G401.6 (cell line): ENCODE results near the gene SURF4.

Experiments
- FAIRE-seq: peaks from 2 replicates; lab custom pipeline; 2012; peaks lifted over from hg19 to GRCh38; lab: Jason Lieb, UNC

The SURF4 gene

DNA sequence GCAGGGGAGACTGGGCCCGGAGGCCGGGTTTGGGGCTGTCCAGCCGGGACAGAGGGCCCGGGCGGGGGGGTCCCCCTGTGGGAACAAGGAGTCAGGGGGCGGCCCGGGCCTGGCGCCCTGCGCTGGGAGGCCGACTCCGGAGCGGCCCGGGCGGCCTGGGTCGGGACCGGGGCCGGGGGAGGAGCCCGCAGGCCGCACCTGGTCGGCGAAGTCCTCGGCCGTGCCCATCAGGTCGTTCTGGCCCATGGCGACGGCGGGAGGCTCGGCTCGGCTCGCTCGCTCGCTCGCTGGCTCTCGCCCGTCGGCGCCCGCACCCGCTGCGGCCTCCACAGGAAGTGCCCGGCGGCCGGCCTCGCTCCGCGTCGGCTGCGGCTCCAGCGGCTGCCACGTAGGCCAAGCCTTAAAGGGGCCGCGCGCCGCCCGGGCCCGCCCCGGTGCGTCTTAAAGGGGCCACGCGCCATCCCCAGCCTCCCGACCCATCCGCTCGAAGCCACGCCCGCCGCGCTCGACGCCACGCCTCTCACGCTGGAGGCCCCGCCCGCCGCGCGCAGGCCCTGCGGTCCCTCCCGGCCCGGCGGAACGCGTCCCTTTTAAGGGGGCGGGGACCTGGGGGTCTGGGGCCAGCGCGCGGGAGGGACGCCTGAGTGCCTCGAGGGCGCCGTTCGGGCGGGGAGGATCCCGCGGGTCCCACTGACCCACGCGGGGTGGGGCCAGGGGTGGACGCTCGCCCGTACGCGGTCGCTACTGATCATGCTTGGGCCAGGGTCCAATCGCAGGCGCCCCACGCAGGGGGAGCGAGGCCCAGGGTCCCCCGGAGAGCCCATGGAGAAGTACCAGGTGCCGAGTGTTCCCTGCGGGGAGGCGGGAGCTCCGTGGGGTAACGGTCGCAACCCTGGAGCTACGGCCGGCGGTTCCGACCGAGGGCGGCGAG, at the start of gene SURF4, which contains the start of gene STKLD1:
SURF4 (minus strand) TSS at position 337 of the 931 bp plus-strand sequence; CDS start at position 246, 91 bp downstream.
STKLD1 (plus strand) TSS at position 643 of the 931 bp plus-strand sequence; CDS start at position 751, 108 bp downstream.
- FAIRE-seq, result no peak

DNA sequence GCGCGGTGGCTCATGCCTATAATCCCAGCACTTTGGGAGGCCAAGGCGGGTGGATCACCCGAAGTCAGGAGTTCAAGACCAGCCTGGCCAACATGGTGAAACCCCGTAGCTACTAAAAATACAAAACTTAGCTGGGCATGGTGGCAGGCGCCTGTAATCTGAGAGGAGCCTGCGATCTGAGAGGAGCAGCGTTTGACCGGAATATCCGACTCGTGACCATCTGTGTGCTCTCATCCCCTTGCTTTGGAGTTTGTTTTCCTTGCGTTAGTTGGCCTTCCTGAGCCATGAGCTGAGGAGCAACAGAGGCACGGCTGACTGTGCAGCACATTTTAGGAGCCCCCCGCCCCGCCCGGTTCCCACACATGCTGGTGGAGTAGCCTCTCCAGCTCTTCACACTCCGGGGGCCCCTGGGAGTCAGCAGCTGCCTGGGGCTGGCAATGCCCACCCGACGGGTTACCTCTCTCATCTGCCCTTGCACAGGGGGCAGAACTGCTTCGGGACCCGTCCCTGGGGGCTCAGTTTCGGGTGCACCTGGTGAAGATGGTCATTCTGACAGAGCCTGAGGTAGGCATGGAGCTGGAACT, 49.3 kb upstream of the SURF4 start:
- FAIRE-seq, result no peak

DNA sequence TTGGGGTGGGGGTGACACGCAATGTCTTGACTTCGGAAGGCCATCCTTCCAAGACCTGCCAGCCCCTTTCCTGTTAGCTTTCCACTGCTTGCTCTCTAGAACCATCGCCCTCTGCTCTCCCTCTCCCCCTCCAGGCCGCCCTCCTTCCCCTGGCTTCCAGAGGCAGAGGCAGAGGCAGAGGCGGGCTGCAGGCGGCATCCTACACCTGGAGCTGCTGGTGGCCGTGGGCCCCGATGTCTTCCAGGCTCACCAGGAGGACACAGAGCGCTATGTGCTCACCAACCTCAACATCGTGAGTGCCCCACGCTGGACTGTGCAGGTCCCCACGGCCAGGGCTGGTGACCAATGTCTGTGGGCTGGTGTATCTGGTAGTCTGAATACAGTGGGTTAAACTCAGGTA, 48.3 kb upstream of the SURF4 start:
- FAIRE-seq, result no peak

DNA sequence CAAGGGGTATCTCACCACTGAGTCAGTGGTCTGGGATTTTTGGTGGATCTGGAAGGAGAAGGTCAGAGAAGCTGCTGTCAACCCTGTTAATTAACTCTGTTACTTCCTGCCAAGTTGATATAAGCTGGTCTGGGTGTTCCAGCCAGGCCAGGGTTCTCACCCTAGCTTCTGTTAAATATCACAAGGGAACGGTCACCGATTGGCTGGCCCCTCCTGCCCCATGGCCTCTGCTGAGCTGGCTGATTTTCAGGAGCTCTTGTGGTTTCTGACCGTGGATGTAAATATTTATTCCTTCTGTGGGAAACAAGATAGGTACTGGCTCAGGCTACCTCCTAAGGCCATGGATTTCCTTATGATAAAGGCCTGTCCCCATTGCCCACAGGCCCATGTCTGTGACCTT, 47.4 kb upstream of the SURF4 start:
- no peak for FAIRE-seq

DNA sequence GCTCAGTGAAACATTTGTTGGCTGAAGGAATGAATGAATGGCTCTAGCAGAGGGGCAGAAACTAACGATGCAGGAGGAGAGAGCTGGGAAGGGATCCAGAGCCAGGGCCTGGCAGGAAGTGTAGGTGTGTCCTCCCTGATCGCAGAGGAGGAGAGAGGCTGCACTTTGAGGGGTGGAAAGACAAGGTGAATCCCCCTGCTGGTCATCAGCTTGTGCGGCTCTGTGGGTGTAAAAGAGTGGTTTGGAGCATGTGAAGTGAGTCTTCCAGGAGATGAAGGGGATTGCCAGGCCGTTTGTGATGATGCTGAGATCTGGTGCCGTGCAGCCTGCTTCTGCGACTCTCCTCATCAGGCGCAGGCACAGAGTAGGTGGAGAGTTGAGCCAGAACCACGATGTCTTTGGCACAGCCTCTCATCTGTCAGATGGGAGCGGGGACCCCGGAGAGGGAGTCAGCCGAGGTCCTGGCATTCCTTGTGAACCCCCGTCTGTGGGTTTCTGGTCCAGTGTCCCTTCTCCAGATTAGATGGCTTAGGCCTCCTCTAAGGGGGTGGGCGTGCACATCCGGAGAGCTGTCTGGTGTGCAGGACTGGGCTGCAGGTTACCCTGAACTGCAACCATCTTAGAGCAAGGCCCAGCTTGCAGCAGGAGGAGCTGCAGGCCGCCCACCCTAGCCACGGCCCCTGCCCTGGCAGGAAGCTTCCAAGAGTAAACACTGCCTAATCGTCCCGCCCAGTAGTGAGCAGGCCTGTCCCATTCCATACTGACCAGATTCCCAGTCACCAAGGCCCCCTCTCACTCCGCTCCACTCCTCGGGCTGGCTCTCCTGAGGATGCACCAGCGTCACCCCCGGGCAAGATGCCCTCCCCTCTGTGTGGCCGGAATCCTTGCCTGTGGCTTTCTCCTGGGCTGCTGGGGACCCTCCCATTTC, 46.0 kb upstream of the SURF4 start, which contains the start of gene ADAMTS13:
ADAMTS13 (plus strand) TSS at position 753 of the 928 bp plus-strand sequence; CDS start at position 830, 77 bp downstream.
- no peak for FAIRE-seq

DNA sequence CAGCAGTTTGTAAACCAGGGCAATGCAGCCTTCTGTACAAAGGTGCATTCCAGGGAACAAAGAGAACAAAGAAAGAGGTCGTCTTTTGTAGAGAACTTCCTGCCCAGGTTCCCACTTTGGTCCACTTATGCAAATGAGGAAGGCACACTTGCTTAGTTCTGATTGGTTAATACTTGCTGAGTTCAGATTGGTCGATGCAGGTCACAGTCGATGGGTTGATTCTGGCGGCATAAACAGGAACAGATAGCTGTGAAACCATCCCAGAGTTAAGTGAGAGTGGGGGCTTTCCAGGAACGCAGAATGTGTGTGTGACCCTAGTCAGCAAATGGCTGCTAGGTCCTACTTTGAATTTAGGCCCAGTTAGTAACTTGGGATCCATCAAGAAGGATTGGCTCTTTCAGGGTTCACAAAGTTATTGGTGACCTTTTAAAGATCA, 44.5 kb upstream of the SURF4 start:
- FAIRE-seq, result no peak

DNA sequence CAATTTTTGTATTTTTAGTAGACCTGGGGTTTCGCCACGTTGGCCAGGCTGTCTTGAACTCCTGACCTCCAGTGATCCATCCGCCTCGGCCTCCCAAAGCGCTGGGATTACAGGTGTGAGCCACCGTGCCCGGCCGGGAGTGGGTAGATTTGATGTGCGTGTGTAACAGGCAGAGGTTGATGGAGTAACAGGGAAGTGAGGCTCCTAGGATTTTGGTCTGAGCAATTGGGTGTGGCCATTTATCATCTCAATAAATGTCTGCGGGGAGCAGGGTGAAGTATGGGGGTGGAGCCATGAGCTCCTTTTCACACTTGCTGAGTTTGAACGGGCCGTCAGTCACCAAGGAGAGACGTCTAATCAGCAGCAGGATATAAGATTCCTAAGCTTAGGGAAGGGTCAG, 43.1 kb upstream of the SURF4 start:
- FAIRE-seq, result no peak

DNA sequence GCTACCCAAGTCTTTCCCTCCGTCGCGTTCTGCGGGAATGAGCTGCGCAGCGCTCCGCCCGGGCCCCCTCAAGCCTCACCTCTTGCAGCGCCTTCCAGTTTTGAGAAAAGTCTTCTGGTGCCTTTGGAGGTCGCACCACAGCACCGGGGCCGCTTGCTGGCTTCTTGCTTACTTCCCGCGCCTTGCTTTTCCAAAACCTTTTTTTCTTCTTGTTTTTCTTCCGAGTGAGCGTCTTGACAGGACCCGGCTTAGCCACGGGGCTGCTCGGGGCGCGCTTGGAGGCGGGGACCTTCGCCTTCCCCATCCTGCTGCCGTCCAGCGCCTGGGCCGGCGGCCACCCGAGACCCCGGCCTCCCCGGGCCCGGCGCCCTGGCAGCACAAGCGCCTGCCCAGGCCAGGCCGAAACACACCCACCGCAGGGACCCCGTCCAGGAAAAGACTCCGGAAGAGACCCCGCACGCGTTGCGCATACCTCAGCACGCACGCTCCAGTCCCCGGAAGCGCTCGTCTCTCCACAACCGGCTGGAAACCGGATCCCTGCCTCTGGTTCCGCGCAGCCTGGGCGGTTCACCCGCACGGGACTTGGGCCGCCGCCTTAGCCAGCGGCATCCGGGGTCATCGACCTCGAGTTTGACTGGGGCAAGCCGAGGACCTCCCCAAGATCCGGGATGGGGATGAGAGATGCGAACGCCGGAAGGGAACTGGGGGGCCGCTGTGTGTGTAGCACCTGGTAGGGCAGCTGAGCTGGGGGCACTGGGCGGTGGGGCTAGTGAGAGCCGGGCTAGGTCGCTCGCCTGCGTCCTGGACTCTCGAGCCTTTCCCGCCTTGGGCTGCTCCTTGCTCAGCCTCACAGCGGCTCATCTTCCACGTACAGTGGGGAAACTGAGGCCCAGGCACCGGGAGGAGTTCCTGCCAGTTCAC, 41.9 kb upstream of the SURF4 start, which contains the start of gene REXO4:
REXO4 (minus strand) TSS at position 470 of the 921 bp plus-strand sequence; CDS start at position 304, 166 bp downstream.
- no peak for FAIRE-seq

DNA sequence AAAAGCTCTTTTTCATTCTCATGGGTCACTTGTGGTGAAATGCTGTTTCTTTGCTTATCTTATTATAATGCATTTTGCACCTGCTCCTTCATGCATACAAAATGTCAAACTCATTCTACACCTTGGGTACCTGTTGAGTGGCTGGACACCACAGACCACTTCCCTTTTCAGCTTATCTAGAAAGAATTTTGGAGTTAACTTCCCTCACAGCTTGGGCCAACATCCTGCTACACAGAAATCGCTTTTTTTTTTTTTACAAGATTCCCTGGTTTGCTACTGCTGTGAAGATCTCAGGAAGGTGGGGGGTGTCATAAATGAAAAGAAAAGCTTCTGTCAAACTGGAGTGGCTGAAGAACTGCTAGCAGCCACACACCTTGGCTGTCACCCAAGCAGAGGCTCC, 39.3 kb upstream of the SURF4 start:
- no peak for FAIRE-seq

DNA sequence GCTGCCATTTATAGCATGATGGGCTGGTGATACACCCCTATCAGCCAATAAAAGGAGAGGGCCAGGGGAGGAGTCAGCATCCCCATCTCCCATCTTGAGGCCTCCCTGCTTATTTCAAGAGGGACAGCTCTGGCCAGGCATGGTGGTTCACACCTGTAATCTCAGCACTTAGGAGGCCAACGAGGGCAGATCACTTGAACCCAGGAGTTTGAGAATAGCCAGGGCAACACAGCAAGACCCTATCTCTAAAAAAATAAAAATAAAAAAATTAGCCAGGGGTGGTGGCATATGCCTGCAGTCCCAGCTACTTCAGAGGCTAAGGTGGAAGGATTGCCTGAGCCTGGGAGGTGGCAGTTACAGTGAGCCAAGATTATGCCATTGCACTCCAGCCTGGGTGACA, 32.2 kb upstream of the SURF4 start:
- FAIRE-seq, result no peak

DNA sequence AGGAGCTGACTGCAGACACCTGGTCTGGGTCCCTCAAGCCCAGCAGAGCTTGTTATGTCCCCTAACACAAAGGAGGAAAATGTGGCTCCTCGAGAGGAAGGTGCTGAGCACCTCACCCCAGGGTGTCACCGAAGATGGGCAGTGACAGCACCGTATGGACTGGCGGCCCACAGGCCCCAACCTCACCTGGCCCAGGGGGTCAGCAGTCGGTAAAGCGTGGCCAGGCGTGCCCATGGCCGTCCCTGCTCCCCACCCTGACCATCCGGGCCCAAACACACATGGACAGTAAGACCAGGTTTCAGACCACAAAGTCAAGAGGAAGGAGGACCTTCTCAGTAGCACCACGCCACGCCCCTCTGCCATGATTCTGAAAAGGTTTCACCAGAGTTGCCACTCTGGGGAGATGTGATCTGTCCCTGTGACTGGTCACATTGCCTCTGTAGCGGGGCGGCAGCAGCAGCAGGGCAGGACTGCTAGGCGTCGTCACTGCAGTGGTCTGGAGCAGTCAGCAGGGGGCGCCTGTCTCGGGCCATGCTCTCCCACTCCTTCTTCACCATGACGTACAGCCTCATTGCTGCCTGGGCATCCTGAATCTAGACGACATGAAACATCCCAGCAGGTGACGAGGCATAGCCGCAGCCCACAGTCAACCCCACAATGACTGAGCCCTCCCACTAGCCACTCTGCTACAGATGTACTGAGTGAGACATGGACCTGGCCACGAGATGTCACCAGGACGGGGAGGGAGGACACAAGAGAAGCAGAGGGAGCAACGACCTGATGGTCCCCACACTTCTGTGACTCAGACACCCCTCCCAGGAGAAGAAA, 30.8 kb upstream of the SURF4 start:
- FAIRE-seq, result no peak

DNA sequence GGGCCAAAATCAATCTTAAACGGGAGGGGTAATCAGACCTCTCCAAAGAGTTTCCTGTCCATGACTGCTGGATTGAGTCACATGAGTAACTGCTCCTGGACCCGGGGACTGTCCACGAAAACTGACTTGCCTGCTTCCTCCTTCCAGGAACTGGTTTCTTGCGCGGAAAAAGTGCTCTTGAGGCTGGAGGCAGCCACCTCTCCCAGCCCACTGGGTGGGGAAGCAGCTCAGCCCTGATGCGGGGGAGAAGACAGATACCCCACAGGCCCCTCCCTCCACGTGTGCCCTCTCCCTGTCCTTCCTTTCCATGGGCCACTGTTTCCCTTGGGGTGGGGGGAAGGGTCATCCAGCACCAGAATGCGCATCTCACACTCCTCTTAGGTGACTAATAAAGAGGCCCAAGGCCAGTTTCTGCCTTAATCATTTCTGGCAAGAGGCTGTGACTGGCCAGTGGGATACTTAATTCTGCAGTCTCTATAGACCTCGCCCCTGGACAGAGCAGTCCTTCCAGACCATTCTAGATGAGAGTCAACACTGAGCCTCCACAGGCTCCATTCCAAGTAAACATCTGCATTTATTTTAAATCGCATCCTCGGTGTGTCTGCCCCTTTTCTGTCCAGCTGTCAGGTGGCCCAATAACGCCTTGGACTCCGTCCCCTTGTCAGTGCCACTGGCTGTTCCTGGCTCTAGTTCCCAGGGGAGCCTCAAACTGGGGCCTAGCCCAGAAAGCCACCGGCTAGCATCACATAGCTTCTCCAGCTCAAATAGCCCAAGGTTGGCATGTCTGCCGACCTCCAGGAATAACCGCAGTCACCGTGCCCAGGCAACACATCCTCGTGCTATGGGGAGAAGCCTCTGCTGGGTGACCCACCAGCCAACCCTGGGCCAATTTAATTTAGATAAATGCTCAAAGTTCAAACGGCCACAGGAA, 29.9 kb upstream of the SURF4 start:
- no peak for FAIRE-seq

DNA sequence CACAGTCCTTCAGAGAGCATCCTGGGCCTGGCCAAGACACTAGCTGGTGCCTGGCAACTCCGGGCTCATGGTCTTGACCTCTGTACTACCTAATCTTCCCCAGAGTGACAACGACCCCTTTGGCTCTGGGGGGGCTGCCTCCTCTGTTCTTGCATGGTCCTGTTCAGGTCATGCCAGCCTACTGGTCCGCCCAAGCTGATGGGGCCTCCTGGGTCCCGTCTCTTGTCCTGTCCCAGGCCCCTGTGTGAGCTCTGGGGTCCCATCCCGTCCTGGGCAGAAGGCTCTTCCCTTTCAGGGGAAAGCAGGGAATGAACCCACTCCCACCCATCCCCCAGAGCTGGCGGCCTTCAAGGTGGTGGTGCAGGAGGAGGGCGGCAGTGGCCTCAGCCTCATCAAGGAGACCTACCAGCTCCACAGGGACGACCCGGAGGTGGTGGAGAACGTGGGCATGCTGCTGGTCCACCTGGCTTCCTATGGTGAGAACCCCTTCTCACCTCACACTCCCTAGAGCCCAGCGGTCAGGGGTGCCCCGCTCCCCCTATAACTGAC, 28.7 kb upstream of the SURF4 start:
- FAIRE-seq, result no peak

DNA sequence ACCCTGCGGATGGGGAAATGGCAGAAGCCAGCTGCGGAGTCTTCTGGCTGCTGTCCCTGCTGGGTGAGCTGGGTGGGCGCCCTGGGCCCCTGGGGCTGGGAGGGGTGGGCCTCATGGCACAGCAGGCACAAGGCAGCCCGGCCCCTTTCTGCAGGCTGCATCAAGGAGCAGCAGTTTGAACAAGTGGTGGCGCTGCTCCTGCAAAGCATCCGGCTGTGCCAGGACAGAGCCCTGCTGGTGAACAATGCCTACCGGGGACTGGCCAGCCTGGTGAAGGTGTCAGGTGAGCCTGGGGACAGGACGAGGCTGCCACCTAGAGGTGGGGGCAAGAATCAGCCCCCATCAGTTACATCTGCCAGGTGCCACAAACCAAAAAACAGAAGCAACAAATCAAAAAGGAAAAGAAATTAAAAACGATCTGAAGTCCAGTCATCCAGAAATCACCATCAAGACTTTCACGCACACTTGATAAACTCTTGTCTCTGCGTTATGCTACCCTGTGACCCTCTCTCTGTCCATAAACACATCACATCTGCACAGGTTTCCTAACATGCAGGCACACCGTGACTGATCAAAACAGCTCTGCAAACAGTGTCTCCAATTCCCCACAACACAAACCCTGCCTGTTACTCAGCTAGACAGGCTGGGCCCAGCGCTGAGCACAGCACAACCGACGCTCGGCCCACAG, 28.1 kb upstream of the SURF4 start:
- no peak for FAIRE-seq

DNA sequence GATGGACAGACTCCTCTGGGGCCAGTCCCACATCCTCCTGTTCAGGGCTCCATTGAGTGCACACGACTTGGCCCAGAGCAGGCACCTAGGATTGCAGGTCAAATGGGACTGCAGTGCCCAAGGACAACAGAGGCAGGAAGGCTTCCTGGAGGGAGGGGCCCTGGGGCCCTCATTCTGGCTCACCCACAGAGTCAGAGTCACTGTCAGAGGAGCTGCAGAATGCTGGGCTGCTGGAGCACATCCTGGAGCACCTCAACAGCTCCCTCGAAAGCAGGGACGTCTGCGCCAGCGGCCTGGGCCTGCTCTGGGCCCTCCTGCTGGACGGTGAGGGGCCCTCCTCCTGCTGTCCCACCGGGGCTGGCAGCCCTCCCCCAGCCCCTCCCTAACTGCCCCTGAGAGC, 26.8 kb upstream of the SURF4 start:
- no peak for FAIRE-seq

DNA sequence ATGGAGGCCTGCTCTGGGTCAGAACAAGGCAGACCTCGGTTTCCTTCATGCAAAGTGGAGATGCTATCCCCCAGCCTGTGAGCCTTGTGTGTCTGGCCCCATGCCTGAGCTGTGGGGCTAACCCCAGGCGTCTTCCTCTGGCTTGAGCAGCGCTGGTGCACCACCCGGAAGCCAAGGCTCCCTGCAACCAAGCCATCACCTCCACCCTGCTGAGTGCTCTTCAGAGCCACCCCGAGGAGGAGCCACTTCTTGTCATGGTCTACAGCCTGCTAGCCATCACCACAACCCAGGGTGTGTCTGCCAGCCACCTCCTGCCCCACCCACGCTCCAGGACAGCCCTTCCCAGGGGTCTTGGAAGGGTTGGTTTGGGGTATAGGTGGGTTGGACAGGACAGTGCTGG, 25.7 kb upstream of the SURF4 start:
- FAIRE-seq, result no peak

DNA sequence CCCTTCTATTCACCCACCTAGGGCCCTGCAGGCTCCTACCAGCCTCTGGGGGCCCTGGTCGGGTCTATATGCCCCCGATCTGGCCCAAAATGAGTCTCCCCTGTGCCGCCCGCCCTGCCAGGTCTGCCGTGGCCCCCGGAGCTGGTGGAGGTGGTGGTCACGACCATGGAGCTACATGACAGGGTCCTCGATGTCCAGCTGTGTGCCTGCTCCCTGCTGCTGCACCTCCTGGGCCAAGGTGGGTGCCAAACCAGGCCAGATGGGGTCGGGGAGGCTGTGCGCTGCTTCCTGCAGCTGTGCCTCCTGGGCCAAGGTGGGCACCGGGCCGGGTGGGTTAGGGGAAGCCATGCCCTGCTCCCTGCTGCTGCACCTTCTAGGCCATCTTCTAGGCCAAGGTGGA, 24.4 kb upstream of the SURF4 start:
- no peak for FAIRE-seq

DNA sequence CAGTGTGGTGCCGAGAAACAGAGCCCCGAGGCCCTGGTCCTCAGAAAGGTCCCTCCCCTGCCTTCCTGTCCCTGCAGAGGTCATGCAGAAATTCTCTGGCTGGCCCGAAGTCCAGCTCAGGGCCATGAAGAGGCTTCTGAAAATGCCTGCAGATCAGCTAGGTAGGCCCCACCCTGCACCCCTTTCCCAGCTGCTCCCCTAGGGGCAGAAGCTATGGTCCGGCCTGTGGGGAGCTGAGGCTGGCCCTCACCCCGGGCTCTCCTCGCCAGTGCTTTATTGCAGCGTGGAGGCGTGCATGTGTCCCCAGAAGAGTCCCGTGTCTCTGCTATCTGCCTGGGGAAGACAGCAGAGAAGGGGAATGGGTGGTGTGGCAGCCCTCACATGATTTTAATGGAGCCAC, 22.0 kb upstream of the SURF4 start:
- no peak for FAIRE-seq
